HG02885 (cell line): ENCODE measurements around the gene SLC12A5.
A peak's percentile ranks its signal among the peaks of the same experiment; 100 is the strongest.
"Not testable (repeated sequence)": the region's sequence is repeated elsewhere in the genome, so short reads cannot be mapped to it uniquely, and the experiment has no call there.

Experiments used
- ATAC-seq: cut with Tn5 transposase; IDR thresholded peaks from one replicate; pipeline ENCODE4 v1.9.1; 2021; ENCODE audit warnings: mild to moderate bottlenecking; ENCODE audit not compliant: unreplicated experiment, poor library complexity

Gene SLC12A5

DNA sequence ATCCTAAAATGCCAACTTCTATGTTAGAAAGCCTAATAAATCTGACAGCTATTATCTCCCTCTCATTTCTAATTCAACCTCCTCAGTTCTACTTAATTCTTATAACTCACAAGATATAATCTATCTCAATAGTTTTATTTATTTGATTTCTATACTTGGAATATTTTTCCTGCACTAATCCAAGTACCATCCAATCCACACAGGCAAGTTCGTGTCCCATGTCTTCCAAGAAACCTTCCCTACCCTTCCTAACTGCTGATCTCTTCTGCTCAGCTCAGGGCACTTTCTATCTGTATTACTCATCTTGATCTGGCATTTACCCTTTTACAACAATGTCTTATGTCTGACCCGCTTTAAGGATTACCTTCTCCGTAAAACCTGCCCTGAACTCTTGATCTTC lies 42.6 kb downstream of the SLC12A5 start:
- no peak for ATAC-seq

GRCh38 chr20:46073024-46073423 lies 44.0 kb downstream of the SLC12A5 start:
- ATAC-seq, result no peak

- no peak for ATAC-seq
Observed at GRCh38 chr20:46073443-46073842, 44.4 kb downstream of the SLC12A5 start.

DNA sequence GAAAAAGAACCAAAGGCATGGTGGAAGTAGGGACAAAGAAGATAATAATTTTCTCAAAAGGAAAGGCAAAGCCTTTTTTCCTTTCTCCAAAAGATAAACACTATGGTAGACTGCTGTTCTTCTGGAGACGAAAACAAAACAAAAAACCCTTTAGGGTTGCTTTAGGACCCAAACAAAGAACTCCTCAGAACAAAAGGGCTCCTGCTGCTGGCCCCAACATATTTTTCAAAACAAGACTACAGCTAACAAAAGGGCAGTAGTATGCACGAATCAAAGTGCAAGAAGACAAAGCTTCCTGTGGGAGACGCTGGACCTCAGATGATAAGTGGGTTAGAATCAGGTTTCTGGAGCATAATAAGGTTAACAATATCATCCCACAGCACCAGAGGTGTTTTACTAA lies 45.0 kb downstream of the SLC12A5 start:
- ATAC-seq, result no peak

DNA sequence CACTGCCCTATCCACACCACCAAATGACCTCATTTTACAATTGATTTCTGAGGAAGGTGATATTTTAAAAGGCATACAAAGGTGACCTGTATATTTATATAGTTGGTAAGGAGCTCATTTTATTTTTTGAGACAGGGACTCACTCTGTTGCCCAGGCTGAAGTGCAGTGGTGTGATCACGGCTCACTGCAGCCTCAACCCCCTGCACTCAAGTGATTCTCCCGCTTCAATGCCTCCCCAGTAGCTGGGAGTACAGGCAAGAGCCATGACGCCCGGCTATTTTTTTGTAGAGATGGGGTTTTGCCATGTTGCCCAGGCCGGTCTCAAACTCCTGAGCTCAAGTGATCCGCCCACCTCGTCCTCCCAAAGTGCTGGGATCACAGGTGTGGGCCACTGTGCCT lies 47.8 kb downstream of the SLC12A5 start:
- no peak for ATAC-seq

DNA sequence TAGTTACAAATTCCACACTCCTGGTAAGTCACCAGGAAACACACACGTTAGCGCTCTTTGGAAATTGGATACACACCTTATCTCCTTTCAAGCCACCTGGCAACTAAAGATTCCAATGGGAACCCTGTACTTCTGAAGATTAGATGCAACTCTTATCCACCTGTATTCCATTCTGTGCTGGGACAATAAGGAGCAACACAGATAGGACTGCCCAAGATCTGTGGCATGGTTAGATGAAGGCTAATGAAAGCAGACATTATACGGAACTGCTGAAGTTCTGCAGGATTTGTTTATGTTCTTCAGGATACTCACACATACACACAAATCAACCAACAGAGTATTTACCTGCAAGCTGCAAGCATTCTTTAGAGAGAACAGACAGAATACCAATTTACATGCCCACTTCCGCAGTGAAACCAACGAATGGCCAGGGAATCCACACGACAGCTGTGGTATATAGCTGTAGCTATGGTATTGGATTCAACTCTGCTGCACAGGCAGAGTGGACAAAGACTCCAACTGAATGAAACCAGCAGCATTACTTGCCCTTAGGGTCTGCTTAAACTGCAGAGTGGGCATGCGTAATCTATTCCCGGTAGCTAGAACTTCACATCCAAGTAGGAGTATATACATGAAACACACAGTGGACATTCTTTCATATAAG lies 48.8 kb downstream of the SLC12A5 start:
- no peak for ATAC-seq

DNA sequence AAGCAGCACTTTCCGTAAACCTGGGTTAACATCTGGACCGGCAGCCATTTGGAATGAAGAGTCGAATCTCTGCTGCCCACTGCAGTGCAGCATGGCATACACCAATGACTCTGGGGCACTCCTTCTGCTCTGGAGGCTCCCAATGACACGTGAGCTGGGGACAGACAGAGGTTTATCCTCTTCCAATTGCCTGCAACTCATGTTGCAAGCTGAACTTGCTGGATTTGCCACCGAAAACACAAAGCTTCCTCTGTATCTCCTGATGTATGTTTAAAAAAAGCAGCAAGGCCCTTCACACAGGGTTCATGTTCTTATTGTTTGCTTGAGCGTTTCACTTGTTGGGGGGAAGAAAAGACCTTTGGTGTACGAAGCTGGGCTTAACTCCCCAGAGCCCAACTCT lies 49.9 kb downstream of the SLC12A5 start:
- ATAC-seq, result no peak

DNA sequence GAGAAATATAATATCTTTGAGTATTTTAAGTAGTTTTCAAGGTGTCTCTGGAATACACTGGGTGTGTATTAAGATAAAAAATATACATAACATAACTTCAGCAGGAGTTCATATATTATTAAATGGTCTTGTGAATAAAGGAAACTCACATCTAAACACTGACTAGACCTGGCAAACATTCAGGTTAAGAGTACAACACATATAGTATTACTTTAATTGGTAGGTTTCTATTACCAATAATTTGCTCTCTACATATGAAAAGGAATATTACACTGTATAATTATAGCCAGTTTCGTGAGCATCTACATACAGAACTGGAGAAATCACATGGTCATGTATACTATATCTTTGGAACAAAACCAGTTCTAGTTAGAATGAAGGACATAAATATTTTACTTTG lies 52.1 kb downstream of the SLC12A5 start:
- ATAC-seq, result no peak

DNA sequence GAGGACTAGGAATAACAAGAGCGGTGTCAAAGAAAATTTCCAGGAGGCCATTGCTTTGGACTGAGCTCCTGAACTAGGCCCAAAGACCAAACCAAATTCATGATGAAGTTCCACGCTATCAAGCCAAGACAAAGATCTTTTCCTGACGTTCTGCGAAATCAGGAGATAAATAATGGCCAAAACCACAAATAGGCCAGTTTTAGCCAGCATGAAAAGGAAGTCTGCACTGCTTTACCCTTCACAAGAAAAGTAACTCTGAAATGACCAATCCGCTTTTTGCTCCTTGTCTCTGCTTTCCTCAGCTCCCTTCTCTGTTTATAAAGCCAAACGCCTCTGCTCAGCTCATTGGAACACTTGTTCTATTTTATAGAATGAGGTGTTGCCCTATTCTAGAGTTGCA lies 54.1 kb downstream of the SLC12A5 start:
- ATAC-seq, result no peak

DNA sequence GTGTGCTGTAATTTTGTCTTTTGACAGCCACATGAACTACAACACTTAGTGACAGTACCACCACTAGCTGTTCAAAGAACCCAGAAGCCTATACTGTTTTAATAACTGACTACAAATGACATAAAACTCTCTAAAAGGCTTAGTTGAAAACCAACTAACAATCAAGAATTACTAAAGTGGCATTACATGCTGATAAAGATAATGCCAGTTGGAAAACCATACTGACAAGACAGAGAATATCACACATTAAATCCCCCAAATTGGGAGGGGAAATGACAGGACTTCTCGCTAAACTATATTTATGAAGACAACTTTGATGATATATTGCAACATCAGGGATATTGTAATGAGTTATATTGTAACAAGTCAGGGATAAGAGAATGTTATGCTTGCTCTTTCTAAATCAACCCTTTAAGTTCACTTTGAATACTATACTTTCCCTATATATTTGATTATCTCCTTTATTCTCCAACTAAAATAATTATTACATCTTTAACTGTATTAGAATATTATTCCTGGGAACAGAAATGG lies 54.6 kb downstream of the SLC12A5 start:
- no peak for ATAC-seq

GRCh38 chr20:46084805-46085178 lies 55.8 kb downstream of the SLC12A5 start:
- ATAC-seq, result no peak

GRCh38 chr20:46085179-46085851 lies 56.3 kb downstream of the SLC12A5 start:
- no peak for ATAC-seq

GRCh38 chr20:46087161-46087560 lies 58.1 kb downstream of the SLC12A5 start:
- ATAC-seq, result no peak

DNA sequence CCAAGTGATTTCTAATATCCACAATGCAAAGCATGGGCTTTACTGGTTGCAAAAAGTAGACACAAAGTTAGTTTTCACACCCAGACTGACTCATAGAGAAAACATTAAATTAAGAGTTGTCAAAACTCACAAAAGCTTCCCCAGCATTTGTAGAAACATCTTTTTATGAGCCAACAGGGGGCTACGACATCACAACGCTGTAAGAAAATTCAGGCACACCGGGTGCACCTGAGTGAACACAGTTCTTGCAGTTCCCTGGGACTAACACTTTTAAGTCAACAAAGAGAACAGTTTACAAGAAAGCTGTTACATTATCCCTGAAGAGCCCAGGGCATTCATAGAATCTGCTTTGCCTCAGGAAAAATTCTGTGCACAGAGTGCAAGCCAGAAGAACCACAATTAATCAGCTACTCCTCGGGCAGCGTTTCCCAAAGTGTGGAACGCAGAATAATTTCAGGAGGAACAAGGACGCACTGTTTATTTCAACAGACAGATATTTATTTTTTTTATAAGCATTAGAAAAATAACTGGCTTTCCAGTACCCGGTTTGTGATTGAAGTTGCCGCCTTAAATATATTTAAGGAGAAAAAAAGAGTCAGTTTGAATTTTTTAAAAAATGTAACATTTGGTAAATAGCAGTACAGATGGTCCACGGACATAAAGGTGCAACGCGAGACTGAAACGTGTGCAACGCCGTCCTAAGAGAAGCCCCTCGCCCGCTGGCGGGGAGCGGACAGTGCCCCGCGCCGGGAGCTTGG lies 59.6 kb downstream of the SLC12A5 start:
- ATAC-seq, result no peak

- ATAC-seq, result peak; percentile 41
Observed at GRCh38 chr20:46089167-46089416, 60.1 kb downstream of the SLC12A5 start.

DNA sequence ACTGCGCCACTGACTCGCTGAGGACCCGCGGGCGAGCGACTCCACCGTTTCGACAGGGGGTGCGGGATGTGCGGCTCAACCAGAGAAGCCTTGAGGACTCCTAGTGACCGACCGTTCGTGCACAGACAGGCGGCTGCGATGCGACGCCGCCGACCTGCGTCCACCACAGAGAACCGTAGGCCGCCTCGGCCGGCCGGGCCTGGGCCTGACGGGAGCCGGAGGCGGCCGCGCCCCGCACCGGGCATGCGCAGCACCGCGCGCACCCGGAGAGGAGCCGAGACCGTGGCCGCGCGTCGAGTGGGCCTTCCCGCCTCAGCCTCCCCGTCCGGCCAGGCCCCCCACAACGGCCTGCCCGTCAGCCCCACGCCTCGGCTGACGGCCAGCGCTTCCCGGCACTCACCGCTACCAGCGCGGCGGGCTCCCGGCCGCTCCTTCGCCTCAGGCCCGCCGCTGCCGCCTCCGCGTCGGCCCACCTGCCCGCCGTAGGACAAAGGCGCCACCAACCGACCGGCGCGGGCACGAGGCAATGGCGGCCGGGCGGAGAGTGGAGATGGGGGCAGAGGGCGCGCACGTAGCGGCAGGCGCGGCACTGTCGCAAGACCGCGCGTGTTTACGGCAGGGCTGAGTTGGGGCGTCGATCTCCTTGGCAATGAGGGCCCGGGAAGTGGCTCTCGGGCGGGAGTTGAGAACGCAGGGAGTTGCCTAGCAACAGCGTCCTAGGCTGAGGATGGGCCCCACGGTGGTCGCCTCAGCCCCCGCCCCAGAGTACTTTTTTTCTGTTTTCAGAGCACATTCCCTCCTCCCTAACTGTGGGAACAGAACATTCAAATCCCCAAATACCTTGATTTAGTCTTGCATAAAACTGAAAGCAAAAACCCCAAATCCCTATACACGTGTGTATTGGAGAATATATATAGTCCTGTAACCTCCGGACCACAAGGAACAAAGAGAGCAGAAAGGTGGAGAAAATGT lies 60.7 kb downstream of the SLC12A5 start, which contains the start of gene NCOA5:
Gene NCOA5 (minus strand): TSS at position 546 of the 972 bp plus-strand sequence. CDS start 10,538 bp downstream, outside the sequence.
- peak; percentile 86 for ATAC-seq

- ATAC-seq, result not testable (repeated sequence)
Observed at GRCh38 chr20:46091622-46092535, 62.9 kb downstream of the SLC12A5 start.

DNA sequence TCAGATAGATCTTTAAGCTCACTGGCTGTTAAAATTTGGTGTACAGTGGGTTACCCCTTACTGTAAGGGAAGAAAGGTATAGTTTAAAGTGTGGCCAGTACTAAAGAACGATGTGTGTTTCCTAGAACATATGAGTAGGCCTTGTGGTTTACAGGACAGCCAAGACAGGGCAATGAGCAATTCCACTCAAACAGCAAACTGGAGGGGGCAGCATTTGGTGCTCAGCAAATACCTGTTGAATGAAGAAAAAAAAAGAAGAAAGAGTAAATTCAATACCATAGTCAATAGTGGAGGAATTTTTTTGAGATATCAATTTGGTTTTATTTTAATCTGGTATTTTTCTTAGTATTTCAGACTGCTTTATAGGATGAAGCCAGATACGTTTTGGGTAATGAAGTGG lies 64.5 kb downstream of the SLC12A5 start:
- ATAC-seq, result no peak
